HepG2 (cell line): ENCODE results near the gene SLC16A5. TPM values are rescaled to one million over a fixed set of nuclear protein-coding genes. Genes with fewer than 3 reads are reported as not detected.

Experiments
- ATM ChIP-seq: fragments of 450-650 bp; IDR thresholded peaks from 2 replicates; pipeline ENCODE4 v1.7.1; 2017; ENCODE audit warnings: mild to moderate bottlenecking, borderline replicate concordance
- CHCHD3 ChIP-seq: sonication (generic); formaldehyde crosslinking; IDR thresholded peaks from 2 replicates; pipeline ENCODE4 v1.8.0; 2022; ENCODE audit warnings: mild to moderate bottlenecking, missing genetic modification reagents, moderate library complexity
- HDAC2 ChIP-seq: sonication (generic); formaldehyde crosslinking; IDR thresholded peaks from 2 replicates; pipeline ENCODE4 v1.4.0; 2020; ENCODE audit warnings: missing genetic modification reagents
- ISL2 ChIP-seq: sonication (generic); formaldehyde crosslinking; IDR thresholded peaks from 2 replicates; pipeline ENCODE4 v1.5.0; 2020; ENCODE audit warnings: missing genetic modification reagents
- KDM6A ChIP-seq: IDR thresholded peaks from 2 replicates; pipeline ENCODE4 v1.6.1; 2016; ENCODE audit warnings: low read depth
- MAZ ChIP-seq, 2 experiments: sonication (generic) in 1 of 2; formaldehyde crosslinking in 1 of 2; IDR thresholded peaks; 2 replicates each; pipeline versions ENCODE4 v1.5.0 to v1.6.1; 2012 to 2020; ENCODE audit warnings: low read depth in 2 of 2, mild to moderate bottlenecking in 2 of 2, borderline replicate concordance in 1 of 2, improper control_type of control experiment in 1 of 2, low read length in 1 of 2, missing genetic modification reagents in 1 of 2, moderate library complexity in 1 of 2
- MXI1 ChIP-seq: IDR thresholded peaks from 3 replicates; pipeline ENCODE4 v1.6.1; 2012; ENCODE audit warnings: low read depth, low read length, inconsistent platforms, borderline replicate concordance
- NFE2L2 ChIP-seq: fragments of 150-350 bp; IDR thresholded peaks from 2 replicates; pipeline ENCODE4 v1.6.1; 2014; ENCODE audit warnings: low read length
- PHF21A ChIP-seq: sonication (generic); formaldehyde crosslinking; IDR thresholded peaks from 2 replicates; pipeline ENCODE4 v1.5.0; 2020; ENCODE audit warnings: mild to moderate bottlenecking, missing genetic modification reagents
- POGZ ChIP-seq: sonication (generic); formaldehyde crosslinking; IDR thresholded peaks from 2 replicates; pipeline ENCODE4 v1.4.0; 2020; ENCODE audit warnings: mild to moderate bottlenecking, missing genetic modification reagents
- PPARG ChIP-seq: conservative IDR thresholded peaks from 2 replicates; pipeline ENCODE4 v1.6.1; 2016; ENCODE audit warnings: missing biosample characterization, missing genetic modification reagents
- RFX5 ChIP-seq: IDR thresholded peaks from 2 replicates; pipeline ENCODE4 v1.6.1; 2011; ENCODE audit warnings: low read depth, low read length, improper control_type of control experiment
- SOX6 ChIP-seq, 2 experiments: fragments of 450-650 bp in 1 of 2; sonication (generic) in 1 of 2; formaldehyde crosslinking in 1 of 2; IDR thresholded peaks; 2 replicates each; pipeline versions ENCODE4 v1.4.0 to v1.6.1; 2017 to 2020; ENCODE audit warnings: antibody characterized with exemption in 1 of 2, mild to moderate bottlenecking in 1 of 2, missing genetic modification reagents in 1 of 2
- TBL1XR1 ChIP-seq: fragments of 150-350 bp; IDR thresholded peaks from 2 replicates; pipeline ENCODE4 v1.6.1; 2014; ENCODE audit warnings: borderline replicate concordance, low read length; ENCODE audit not compliant: partially characterized antibody
- ZFP82 ChIP-seq: sonication (generic); formaldehyde crosslinking; IDR thresholded peaks from 2 replicates; pipeline ENCODE4 v1.5.1; 2020; ENCODE audit warnings: mild to moderate bottlenecking, missing genetic modification reagents, borderline replicate concordance
- ZNF180 ChIP-seq: sonication (generic); formaldehyde crosslinking; IDR thresholded peaks from 2 replicates; pipeline ENCODE4 v1.4.0; 2020; ENCODE audit warnings: low read depth, missing genetic modification reagents, borderline replicate concordance
- ZNF260 ChIP-seq: sonication (generic); formaldehyde crosslinking; IDR thresholded peaks from 2 replicates; pipeline ENCODE4 v1.4.0; 2020; ENCODE audit warnings: missing genetic modification reagents, low read depth, mild to moderate bottlenecking, borderline replicate concordance
- ZNF263 ChIP-seq: sonication (generic); formaldehyde crosslinking; IDR thresholded peaks from 2 replicates; pipeline ENCODE4 v1.4.0; 2020; ENCODE audit warnings: missing genetic modification reagents
- ZNF337 ChIP-seq: sonication (generic); formaldehyde crosslinking; IDR thresholded peaks from 2 replicates; pipeline ENCODE4 v1.5.1; 2020; ENCODE audit warnings: missing genetic modification reagents, low read depth, mild to moderate bottlenecking, borderline replicate concordance
- ZNF431 ChIP-seq: sonication (generic); formaldehyde crosslinking; IDR thresholded peaks from 2 replicates; pipeline ENCODE4 v1.9.0; 2022; ENCODE audit warnings: missing genetic modification reagents, low read depth, mild to moderate bottlenecking, borderline replicate concordance
- ZNF510 ChIP-seq: sonication (generic); formaldehyde crosslinking; IDR thresholded peaks from 2 replicates; pipeline ENCODE4 v1.4.0; 2020; ENCODE audit warnings: low read depth, mild to moderate bottlenecking, missing genetic modification reagents
- ZNF549 ChIP-seq: sonication (generic); formaldehyde crosslinking; IDR thresholded peaks from 2 replicates; pipeline ENCODE4 v1.5.0; 2020; ENCODE audit warnings: missing genetic modification reagents
- ZNF569 ChIP-seq: sonication (generic); formaldehyde crosslinking; IDR thresholded peaks from 2 replicates; pipeline ENCODE4 v1.5.0; 2020; ENCODE audit warnings: mild to moderate bottlenecking, missing genetic modification reagents, moderate library complexity, borderline replicate concordance
- ZNF652 ChIP-seq: IDR thresholded peaks from 2 replicates; pipeline ENCODE4 v1.6.1; 2016; ENCODE audit warnings: low read depth, borderline replicate concordance
- ZNF720 ChIP-seq: sonication (generic); formaldehyde crosslinking; IDR thresholded peaks from 2 replicates; pipeline ENCODE4 v1.4.0; 2020; ENCODE audit warnings: missing genetic modification reagents
- ZSCAN22 ChIP-seq: sonication (generic); formaldehyde crosslinking; IDR thresholded peaks from 2 replicates; pipeline ENCODE4 v1.4.0; 2020; ENCODE audit warnings: mild to moderate bottlenecking, missing genetic modification reagents
- polyA plus RNA-seq, 8 experiments: library from polyadenylated mRNA; depleted of rRNA in 3 of 8; stranded (reverse) in 7 of 8; unstranded in 1 of 8; fragments of >200 nt; fragmentation: Illumina TruSeq in 4 of 8; extraction: Trizol in 4 of 8; gene quantifications; 2 replicates each; pipeline versions ENCODE4 v1.2.1 to v1.2.3, GENCODE V29; 2011 to 2016; ENCODE audit warnings: low read depth in 4 of 8, missing spikeins in 1 of 8, mixed read lengths in 1 of 8; ENCODE audit not compliant: insufficient read depth in 1 of 8
- total RNA-seq, 5 experiments: library from RNA; depleted of rRNA; stranded (reverse); fragments of >200 nt; fragmentation: Illumina TruSeq; extraction: Trizol; gene quantifications; 2 replicates each; pipeline ENCODE4 v1.2.3, GENCODE V29; 2016; ENCODE audit warnings: low read depth in 1 of 5
- TF ChIP-seq, protein P1 (sequence below): sonication (generic); formaldehyde crosslinking; IDR thresholded peaks from 2 replicates; pipeline ENCODE4 v1.4.0; 2020; ENCODE audit warnings: missing genetic modification reagents

Gene SLC16A5
- total and polyA plus RNA-seq, 2 of the 13 experiments (the other 11 are each of a cell fraction or from before 2014, with no cell fraction given): 0.69 to 5.6 TPM

DNA sequence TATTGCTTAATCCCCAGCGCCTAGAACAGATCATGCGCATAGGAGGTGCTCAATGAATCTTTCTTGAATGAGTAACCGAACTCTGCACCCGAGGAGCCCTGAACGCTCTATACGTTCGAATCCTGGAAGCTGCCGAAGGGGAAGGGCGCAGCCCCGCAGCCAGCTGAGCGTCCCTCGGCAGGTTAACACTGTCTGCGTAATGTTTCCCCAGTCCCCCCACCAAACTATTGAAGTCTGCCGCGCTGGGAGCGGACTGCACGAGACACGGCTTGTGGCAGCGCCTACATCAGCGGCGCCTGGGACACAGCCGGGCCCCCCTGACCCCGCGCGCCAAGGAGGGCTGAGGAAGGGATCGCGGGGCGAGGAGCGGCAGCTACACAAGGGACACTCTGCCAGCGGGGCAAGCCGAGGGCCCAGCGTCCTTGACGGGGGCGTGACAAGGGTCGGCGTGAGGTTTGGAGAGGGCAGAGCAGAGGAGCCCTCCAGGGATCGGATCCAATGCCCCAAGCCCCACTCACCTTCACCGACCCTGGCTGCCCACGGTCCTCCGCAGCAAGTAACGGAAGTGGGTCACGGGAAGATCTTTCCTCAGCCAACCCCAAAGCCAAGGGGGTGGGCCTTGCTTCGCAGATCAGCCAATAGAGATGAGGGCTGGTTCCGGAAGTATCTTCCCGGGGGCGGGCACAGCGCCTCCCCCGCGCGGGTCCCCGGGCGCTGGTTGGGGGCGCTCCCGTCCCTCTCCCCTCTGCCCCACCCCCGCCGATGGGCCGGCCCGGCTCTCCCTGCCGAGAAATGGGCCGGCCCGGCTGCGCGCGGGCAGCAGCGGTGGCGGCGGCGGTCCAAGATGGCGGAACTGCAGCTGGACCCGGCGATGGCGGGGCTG lies 41.1 kb upstream of the SLC16A5 start, which contains the start of the genes ATP5PD and KCTD2 (continued):
- TF ChIP-seq, protein P1, sequence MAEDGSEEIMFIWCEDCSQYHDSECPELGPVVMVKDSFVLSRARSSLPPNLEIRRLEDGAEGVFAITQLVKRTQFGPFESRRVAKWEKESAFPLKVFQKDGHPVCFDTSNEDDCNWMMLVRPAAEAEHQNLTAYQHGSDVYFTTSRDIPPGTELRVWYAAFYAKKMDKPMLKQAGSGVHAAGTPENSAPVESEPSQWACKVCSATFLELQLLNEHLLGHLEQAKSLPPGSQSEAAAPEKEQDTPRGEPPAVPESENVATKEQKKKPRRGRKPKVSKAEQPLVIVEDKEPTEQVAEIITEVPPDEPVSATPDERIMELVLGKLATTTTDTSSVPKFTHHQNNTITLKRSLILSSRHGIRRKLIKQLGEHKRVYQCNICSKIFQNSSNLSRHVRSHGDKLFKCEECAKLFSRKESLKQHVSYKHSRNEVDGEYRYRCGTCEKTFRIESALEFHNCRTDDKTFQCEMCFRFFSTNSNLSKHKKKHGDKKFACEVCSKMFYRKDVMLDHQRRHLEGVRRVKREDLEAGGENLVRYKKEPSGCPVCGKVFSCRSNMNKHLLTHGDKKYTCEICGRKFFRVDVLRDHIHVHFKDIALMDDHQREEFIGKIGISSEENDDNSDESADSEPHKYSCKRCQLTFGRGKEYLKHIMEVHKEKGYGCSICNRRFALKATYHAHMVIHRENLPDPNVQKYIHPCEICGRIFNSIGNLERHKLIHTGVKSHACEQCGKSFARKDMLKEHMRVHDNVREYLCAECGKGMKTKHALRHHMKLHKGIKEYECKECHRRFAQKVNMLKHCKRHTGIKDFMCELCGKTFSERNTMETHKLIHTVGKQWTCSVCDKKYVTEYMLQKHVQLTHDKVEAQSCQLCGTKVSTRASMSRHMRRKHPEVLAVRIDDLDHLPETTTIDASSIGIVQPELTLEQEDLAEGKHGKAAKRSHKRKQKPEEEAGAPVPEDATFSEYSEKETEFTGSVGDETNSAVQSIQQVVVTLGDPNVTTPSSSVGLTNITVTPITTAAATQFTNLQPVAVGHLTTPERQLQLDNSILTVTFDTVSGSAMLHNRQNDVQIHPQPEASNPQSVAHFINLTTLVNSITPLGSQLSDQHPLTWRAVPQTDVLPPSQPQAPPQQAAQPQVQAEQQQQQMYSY (CRISPR knock-in tag): no peak; the same call in 1 of the 2 replicates
- TF ChIP-seq ATM (no peak), ZNF510 (CRISPR knock-in tag) (peak; percentile 88; the same call in 1 of the 2 replicates), ZNF720 (CRISPR knock-in tag) (no peak), ZSCAN22 (CRISPR knock-in tag) (no peak), CHCHD3 (CRISPR knock-in tag) (peak; percentile 84), HDAC2 (CRISPR knock-in tag) (peak; percentile 60; the same call in 1 of the 2 replicates), KDM6A (CRISPR knock-in tag) (no peak), ZNF569 (CRISPR knock-in tag) (no peak), ZNF180 (no peak), ZNF652 (no peak; the same call in 1 of the 2 replicates), PPARG (peak; percentile 61; the same call in 1 of the 2 replicates), POGZ (peak; percentile 76), PHF21A (CRISPR knock-in tag) (peak; percentile 63; the same call in 1 of the 2 replicates), NFE2L2 (no peak), ISL2 (CRISPR knock-in tag) (no peak; the same call in 1 of the 2 replicates), ZNF337 (CRISPR knock-in tag) (peak; percentile 65; the same call in 1 of the 2 replicates), MAZ (IDR thresholded peaks at IDR 0.05; ENCODE audit: borderline replicate concordance, low read depth, low read length) (peak; percentile 98), MAZ (CRISPR knock-in tag; IDR thresholded peaks at IDR 0.05; ENCODE audit: low read depth) (peak; percentile 96), ZNF263 (CRISPR knock-in tag) (peak; percentile 42; the same call in 1 of the 2 replicates), ZNF549 (no peak), ZFP82 (CRISPR knock-in tag) (0 out of 2 replicates have a peak, but pooled peaks have one; percentile 29), MXI1 (peak; percentile 79; the same call in 2 of the 3 replicates), TBL1XR1 (peak; percentile 24), ZNF431 (CRISPR knock-in tag) (peak; percentile 37; the same call in 1 of the 2 replicates), ZNF260 (CRISPR knock-in tag) (0 out of 2 replicates have a peak, but pooled peaks have one; percentile 45), RFX5 (peak; percentile 34; the same call in 1 of the 2 replicates), SOX6 (IDR thresholded peaks at IDR 0.05) (no peak), SOX6 (CRISPR knock-in tag; IDR thresholded peaks at IDR 0.05) (peak; percentile 67)
